SK-N-SH (cell line): ENCODE measurements around the gene VCPKMT. TPM values are rescaled to one million over a fixed set of nuclear protein-coding genes. Genes with fewer than 3 reads are reported as not detected.
"Not testable (repeated sequence)": the region's sequence is repeated elsewhere in the genome, so short reads cannot be mapped to it uniquely, and the experiment has no call there.

Source experiments
- CTCF ChIA-PET: fragments of 300-600, 350-600 bp; formaldehyde crosslinking; extraction: SDS; loops from one replicate; lab custom pipeline; 2021; lab: Yijun Ruan, JAX
- POLR2A ChIA-PET: fragments of 350-600 bp; sonication (Branson Sonifier 250); formaldehyde crosslinking; extraction: SDS; loops from one replicate; lab custom pipeline; 2020; ENCODE audit warnings: antibody characterized with exemption, inconsistent platforms; lab: Yijun Ruan, JAX
- DNase-seq: peaks from one replicate; pipeline ENCODE4 v3.0.0; 2012
- H2AFZ ChIP-seq: fragments of 200-600 bp; sonication (generic); 2 replicates; pipeline ENCODE4 v1.8.1; 2016; ENCODE audit warnings: antibody characterized with exemption, mild to moderate bottlenecking, low read depth
- H3F3A ChIP-seq: fragments of 200-600 bp; sonication (generic); replicated peaks from 2 replicates; pipeline ENCODE3; 2016; ENCODE audit warnings: antibody characterized with exemption, mild to moderate bottlenecking; ENCODE audit not compliant: insufficient read depth
- H3K27ac ChIP-seq, 2 experiments: fragments of 200-500 bp in 1 of 2; fragments of 200-600 bp in 1 of 2; sonication (Bioruptor generic) in 1 of 2; sonication (generic), shearing (Covaris generic) in 1 of 2; 2 replicates each; pipeline versions ENCODE4 v1.5.1 to v1.6.1; 2014 to 2016; ENCODE audit warnings: low read depth in 2 of 2, inconsistent platforms in 1 of 2, low read length in 1 of 2, mild to moderate bottlenecking in 1 of 2, mixed read lengths in 1 of 2
- H3K27me3 ChIP-seq: fragments of 200-600 bp; sonication (generic), shearing (Covaris generic); 2 replicates; pipeline ENCODE4 v1.6.1; 2016; ENCODE audit warnings: mixed run types; ENCODE audit not compliant: insufficient read depth
- H3K36me3 ChIP-seq, 2 experiments: fragments of 200-500 bp in 1 of 2; fragments of 200-600 bp in 1 of 2; sonication (Bioruptor generic) in 1 of 2; sonication (generic) in 1 of 2; replicated peaks in 1 of 2; 2 replicates each; pipeline versions ENCODE3 to v1.5.1; 2014 to 2016; ENCODE audit warnings: low read length in 1 of 2, mild to moderate bottlenecking in 1 of 2; ENCODE audit not compliant: insufficient read depth in 2 of 2, control insufficient read depth in 1 of 2
- H3K4me1 ChIP-seq, 2 experiments: fragments of 200-500 bp in 1 of 2; fragments of 200-600 bp in 1 of 2; sonication (Bioruptor generic) in 1 of 2; sonication (generic), shearing (Covaris generic) in 1 of 2; 2 replicates each; pipeline versions ENCODE4 v1.5.1 to v1.6.1; 2014 to 2016; ENCODE audit warnings: low read depth in 1 of 2, low read length in 1 of 2, mixed run types in 1 of 2; ENCODE audit not compliant: insufficient read depth in 2 of 2, control insufficient read depth in 1 of 2
- H3K4me2 ChIP-seq: fragments of 200-600 bp; sonication (generic), shearing (Covaris generic); 2 replicates; pipeline ENCODE4 v1.6.1; 2017; ENCODE audit warnings: mixed run types
- H3K4me3 ChIP-seq, 2 experiments: fragments of 200-500 bp in 1 of 2; fragments of 200-600 bp in 1 of 2; sonication (Bioruptor generic) in 1 of 2; sonication (generic), shearing (Covaris generic) in 1 of 2; 2 replicates each; pipeline versions ENCODE4 v1.5.1 to v1.8.1; 2014 to 2016; ENCODE audit warnings: low read depth in 2 of 2, inconsistent platforms in 1 of 2, low read length in 1 of 2, mild to moderate bottlenecking in 1 of 2, mixed read lengths in 1 of 2, moderate library complexity in 1 of 2
- H3K79me2 ChIP-seq: fragments of 200-600 bp; sonication (generic); 2 replicates; pipeline ENCODE4 v1.8.1; 2017; ENCODE audit warnings: mild to moderate bottlenecking; ENCODE audit not compliant: insufficient read depth
- H3K9ac ChIP-seq: fragments of 200-600 bp; sonication (generic); 2 replicates; pipeline ENCODE4 v1.6.1; 2017; ENCODE audit warnings: mixed run types
- H3K9me2 ChIP-seq: fragments of 200-600 bp; sonication (generic); 2 replicates; pipeline ENCODE4 v1.6.1; 2017; ENCODE audit warnings: mixed run types
- H3K9me3 ChIP-seq: fragments of 200-600 bp; sonication (generic); 2 replicates; pipeline ENCODE4 v1.6.1; 2017; ENCODE audit warnings: mixed run types, mild to moderate bottlenecking, moderate library complexity
- H4K20me1 ChIP-seq: fragments of 200-600 bp; sonication (generic); 2 replicates; pipeline ENCODE4 v1.6.1; 2017; ENCODE audit warnings: mild to moderate bottlenecking, mixed run types; ENCODE audit not compliant: insufficient read depth
- CHD2 ChIP-seq: fragments of 150-350 bp; IDR thresholded peaks from 2 replicates; pipeline ENCODE4 v1.6.1; 2018; ENCODE audit warnings: low read length; ENCODE audit not compliant: partially characterized antibody
- EP300 ChIP-seq, 2 experiments: IDR thresholded peaks; 2 replicates each; pipeline versions ENCODE4 v1.4.0 to v1.6.1; 2012; ENCODE audit warnings: borderline replicate concordance in 1 of 2, low read depth in 1 of 2, low read length in 1 of 2
- EZH2phosphoT487 ChIP-seq: fragments of 200-600 bp; sonication (generic); IDR thresholded peaks from 2 replicates; pipeline ENCODE4 v1.6.1; 2017; ENCODE audit warnings: low read depth, mixed run types, mild to moderate bottlenecking, antibody characterized with exemption, moderate library complexity, borderline replicate concordance
- FOXJ3 ChIP-seq: sonication (generic); formaldehyde crosslinking; IDR thresholded peaks from 2 replicates; pipeline ENCODE4 v1.5.1; 2020; ENCODE audit warnings: mild to moderate bottlenecking, missing genetic modification reagents
- FOXM1 ChIP-seq: IDR thresholded peaks from 2 replicates; pipeline ENCODE4 v1.4.0; 2012; ENCODE audit warnings: low read depth, mild to moderate bottlenecking
- IRF3 ChIP-seq: fragments of 150-350 bp; IDR thresholded peaks from 2 replicates; pipeline ENCODE4 v1.6.1; 2016; ENCODE audit warnings: mild to moderate bottlenecking, low read depth, low read length
- MAX ChIP-seq: IDR thresholded peaks from 2 replicates; pipeline ENCODE4 v1.4.0; 2012; ENCODE audit warnings: low read depth
- MEF2A ChIP-seq: IDR thresholded peaks from 2 replicates; pipeline ENCODE4 v1.4.0; 2012; ENCODE audit warnings: low read depth, borderline replicate concordance
- RCOR1 ChIP-seq: fragments of 150-350 bp; IDR thresholded peaks from 2 replicates; pipeline ENCODE4 v1.6.1; 2017; ENCODE audit warnings: antibody characterized with exemption, low read length
- RXRA ChIP-seq: IDR thresholded peaks from 2 replicates; pipeline ENCODE4 v1.4.0; 2012; ENCODE audit warnings: low read depth, mild to moderate bottlenecking, borderline replicate concordance
- TAF1 ChIP-seq: IDR thresholded peaks from 2 replicates; pipeline ENCODE4 v1.6.1; 2012; ENCODE audit warnings: low read depth, mild to moderate bottlenecking, low read length, moderate library complexity, borderline replicate concordance
- TCF12 ChIP-seq: IDR thresholded peaks from 2 replicates; pipeline ENCODE4 v1.4.0; 2012
- TEAD4 ChIP-seq: IDR thresholded peaks from 2 replicates; pipeline ENCODE4 v1.4.0; 2012; ENCODE audit warnings: mild to moderate bottlenecking, borderline replicate concordance; ENCODE audit not compliant: insufficient read depth
- USF2 ChIP-seq: fragments of 150-350 bp; IDR thresholded peaks from 2 replicates; pipeline ENCODE4 v1.6.1; 2017; ENCODE audit warnings: antibody characterized with exemption, low read length, low read depth, borderline replicate concordance
- YY1 ChIP-seq: IDR thresholded peaks from 2 replicates; pipeline ENCODE4 v1.4.0; 2012; ENCODE audit warnings: low read depth, mild to moderate bottlenecking
- ZBTB33 ChIP-seq: IDR thresholded peaks from 2 replicates; pipeline ENCODE4 v1.4.0; 2012; ENCODE audit warnings: low read depth, borderline replicate concordance
- WGBS: methylation state at CpG from one replicate; pipeline ENCODE4 v1.1.6; 2017; ENCODE audit warnings: low lambda C conversion rate; 5-methylcytosine and 5-hydroxymethylcytosine counted together
- polyA plus RNA-seq, 3 experiments: library from polyadenylated mRNA; depleted of rRNA; stranded (reverse); fragments of >200 nt; gene quantifications; 2 replicates each; pipeline ENCODE4 v1.2.3, GENCODE V29; 2012

The VCPKMT gene
- polyA plus RNA-seq, 1 of the 3 experiments (the other 2 are of a cell fraction): 7.3 TPM

DNA sequence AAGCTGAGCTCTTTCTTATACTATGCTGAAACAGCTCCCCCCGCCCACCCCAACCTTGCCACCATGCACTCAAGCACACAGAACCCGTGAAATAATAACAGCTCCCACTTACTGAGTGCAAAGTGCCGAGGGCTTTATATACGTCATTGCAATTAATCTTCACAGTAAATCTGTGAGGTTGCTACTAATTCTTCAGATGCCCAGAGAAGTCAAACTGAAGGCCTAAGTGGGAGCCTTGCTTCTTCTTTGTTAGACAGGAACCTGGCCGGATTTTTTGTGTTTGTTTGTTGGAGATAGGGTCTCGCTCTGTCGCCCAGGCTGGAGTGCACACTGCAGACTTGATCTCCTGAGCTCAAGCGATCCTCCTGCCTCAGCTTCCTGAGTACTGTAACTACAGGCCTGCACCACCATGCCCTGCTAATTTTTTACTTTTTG, 34.0 kb downstream of the VCPKMT start:
- no peaks in the 10 kb centered on the region for H3K27me3 ChIP-seq
- CTCF ChIA-PET: interaction anchor here (1.0 to 1.7 kb wide), 5 partner anchors 9 to 221 kb away, joined by 3 to 8 read pairs (median 3); no protein-coding TSS in a partner anchor
- H2AFZ ChIP-seq: no peak overlapping the region
- no peaks in the 10 kb centered on the region for H4K20me1 ChIP-seq
- peaks cover 10% of the 10 kb centered on the region for H3F3A ChIP-seq
- no peak overlapping the region for H3K4me3 ChIP-seq
- no peak for TF ChIP-seq CHD2
- no peak for TF ChIP-seq ZBTB33
- TF ChIP-seq EP300 (IDR thresholded peaks at IDR 0.05; ENCODE audit: borderline replicate concordance in 1 of 2, low read depth in 1 of 2, low read length in 1 of 2): no peak
- no peak for TF ChIP-seq TAF1
- no peak for TF ChIP-seq RXRA
- no peak for TF ChIP-seq MAX
- TF ChIP-seq FOXM1: no peak
- no peak for TF ChIP-seq MEF2A
- no peak for TF ChIP-seq YY1
- no peak for TF ChIP-seq IRF3
- no peak for TF ChIP-seq USF2
- TF ChIP-seq FOXJ3 (CRISPR knock-in tag): no peak
- no peak for TF ChIP-seq EZH2phosphoT487
- no peak for TF ChIP-seq TEAD4
- TF ChIP-seq TCF12: no peak
- TF ChIP-seq RCOR1: no peak
- H3K9me2 ChIP-seq: no peaks in the 10 kb centered on the region
- POLR2A ChIA-PET: interaction anchor here (1.0 kb wide), 1 partner anchor 34 kb away, joined by 3 read pairs; the partner anchor contains the start of gene VCPKMT
- H3K4me1 ChIP-seq: no peaks in the 10 kb centered on the region; a peak in 1 of 4 replicates
- 86% methylated on average over 8 of the region's 8 CpGs for WGBS
- H3K9ac ChIP-seq: no peak overlapping the region
- H3K9me3 ChIP-seq: no peaks in the 10 kb centered on the region
- H3K36me3 ChIP-seq: no peaks in the 10 kb centered on the region
- no peaks in the 10 kb centered on the region for H3K79me2 ChIP-seq
- H3K4me2 ChIP-seq: no peak overlapping the region
- no peak overlapping the region for H3K27ac ChIP-seq
- no peak for DNase-seq

GRCh38 chr14:50079103-50079502, 37.3 kb downstream of the VCPKMT start:
- H3K9me2 ChIP-seq, H3K36me3 ChIP-seq, H4K20me1 ChIP-seq, H3K4me1 ChIP-seq, H2AFZ ChIP-seq, H3F3A ChIP-seq, H3K9me3 ChIP-seq, H3K27ac ChIP-seq, H3K4me2 ChIP-seq, H3K27me3 ChIP-seq, DNase-seq, POLR2A ChIA-PET, CTCF ChIA-PET, H3K79me2 ChIP-seq, H3K4me3 ChIP-seq, H3K9ac ChIP-seq: not testable (repeated sequence)
- 100% methylated on average over 1 of the region's 1 CpG for WGBS

- H3K36me3 ChIP-seq, H3K4me1 ChIP-seq, H2AFZ ChIP-seq, H3K27ac ChIP-seq, H3K4me3 ChIP-seq, H3F3A ChIP-seq, H3K27me3 ChIP-seq, H3K9ac ChIP-seq, H3K4me2 ChIP-seq, H3K79me2 ChIP-seq, POLR2A ChIA-PET, H3K9me2 ChIP-seq, H3K9me3 ChIP-seq, DNase-seq, H4K20me1 ChIP-seq: not testable (repeated sequence)
- 99% methylated on average over 14 of the region's 32 CpGs for WGBS
- CTCF ChIA-PET: interaction anchor here (0.6 to 4.6 kb wide), 2 partner anchors 12 to 182 kb away, joined by 3 to 17 read pairs; no protein-coding TSS in a partner anchor
These were observed 42.7 kb downstream of the VCPKMT start for GRCh38 chr14:50073663-50074062.
